ENCODE measurements around the gene ZFPM1. TPM values are rescaled to one million over a fixed set of nuclear protein-coding genes. Genes with fewer than 3 reads are reported as not detected.

ZFPM1 gene
- total RNA-seq, 1 donor from 2014 or later = 35.0 TPM

DNA sequence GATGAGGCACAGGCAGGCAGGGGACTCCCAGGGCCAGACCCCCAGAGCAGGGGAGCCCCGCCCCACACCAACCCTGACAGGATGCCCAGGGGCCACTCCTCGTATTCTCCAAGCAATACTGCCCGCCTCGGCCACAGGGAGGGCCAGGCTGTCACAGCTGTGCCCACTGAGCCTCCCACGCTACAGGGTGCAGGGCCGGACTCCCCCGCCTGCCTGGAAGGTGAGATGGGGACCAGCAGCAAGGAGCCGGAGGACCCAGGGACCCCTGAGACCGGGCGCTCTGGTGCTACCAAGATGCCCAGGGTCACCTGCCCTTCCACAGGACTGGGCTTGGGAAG lies 18.8 kb upstream of the ZFPM1 start:
- Mint-ChIP-seq H3K27me3 (no peaks in the 10 kb centered on the region), H3K36me3 (ENCODE audit: low read depth) (no peaks in the 10 kb centered on the region), H3K4me3 (no peak overlapping the region), H3K27ac (no peak overlapping the region), H3K9me3 (no peaks in the 10 kb centered on the region), H3K4me1 (peaks cover 9% of the 10 kb centered on the region)
- TF ChIP-seq, protein P1, sequence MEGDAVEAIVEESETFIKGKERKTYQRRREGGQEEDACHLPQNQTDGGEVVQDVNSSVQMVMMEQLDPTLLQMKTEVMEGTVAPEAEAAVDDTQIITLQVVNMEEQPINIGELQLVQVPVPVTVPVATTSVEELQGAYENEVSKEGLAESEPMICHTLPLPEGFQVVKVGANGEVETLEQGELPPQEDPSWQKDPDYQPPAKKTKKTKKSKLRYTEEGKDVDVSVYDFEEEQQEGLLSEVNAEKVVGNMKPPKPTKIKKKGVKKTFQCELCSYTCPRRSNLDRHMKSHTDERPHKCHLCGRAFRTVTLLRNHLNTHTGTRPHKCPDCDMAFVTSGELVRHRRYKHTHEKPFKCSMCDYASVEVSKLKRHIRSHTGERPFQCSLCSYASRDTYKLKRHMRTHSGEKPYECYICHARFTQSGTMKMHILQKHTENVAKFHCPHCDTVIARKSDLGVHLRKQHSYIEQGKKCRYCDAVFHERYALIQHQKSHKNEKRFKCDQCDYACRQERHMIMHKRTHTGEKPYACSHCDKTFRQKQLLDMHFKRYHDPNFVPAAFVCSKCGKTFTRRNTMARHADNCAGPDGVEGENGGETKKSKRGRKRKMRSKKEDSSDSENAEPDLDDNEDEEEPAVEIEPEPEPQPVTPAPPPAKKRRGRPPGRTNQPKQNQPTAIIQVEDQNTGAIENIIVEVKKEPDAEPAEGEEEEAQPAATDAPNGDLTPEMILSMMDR (IDR thresholded peaks at IDR 0.05) = no peak
- ATAC-seq (ENCODE audit: low read depth) (no peak), DNase-seq (no peak)
- POLR2A ChIA-PET = no interaction called here
- CTCF ChIA-PET = no interaction called here
- intact Hi-C loops (cut with micrococcal nuclease) = loop anchor here (10.0 kb wide), 1 partner anchor 240 kb away; no protein-coding TSS in a partner anchor

DNA sequence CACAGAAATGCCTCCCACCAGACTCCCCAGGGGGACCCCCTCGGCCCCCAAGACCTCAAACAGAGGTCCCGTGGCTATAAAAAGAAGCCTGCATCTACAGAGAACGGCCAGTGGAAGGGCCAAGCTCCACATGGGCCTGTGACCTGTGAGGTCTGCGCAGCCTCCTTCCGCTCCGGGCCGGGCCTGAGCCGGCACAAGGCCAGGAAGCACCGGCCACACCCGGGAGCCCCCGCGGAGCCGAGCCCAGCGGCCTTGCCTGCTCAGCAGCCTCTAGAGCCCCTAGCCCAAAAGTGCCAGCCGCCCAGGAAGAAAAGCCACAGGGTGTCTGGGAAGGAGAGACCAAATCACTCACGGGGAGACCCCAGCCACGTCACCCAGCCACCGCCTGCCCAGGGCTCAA lies 18.3 kb upstream of the ZFPM1 start:
- TF ChIP-seq, protein P1 (IDR thresholded peaks at IDR 0.05) = no peak
- ChIA-PET CTCF (interaction anchor here (1.3 kb wide), 1 partner anchor 102 kb away, joined by 4 read pairs; no protein-coding TSS in a partner anchor), POLR2A (no interaction called here)
- no peaks in the 10 kb centered on the region for H3K27me3 Mint-ChIP-seq
- H3K36me3 Mint-ChIP-seq (ENCODE audit: low read depth) = no peaks in the 10 kb centered on the region
- intact Hi-C loops (cut with micrococcal nuclease) = loop anchor here (5.0 to 10.0 kb wide), 3 partner anchors 240 to 562 kb away; no protein-coding TSS in a partner anchor
- no peak overlapping the region for H3K27ac Mint-ChIP-seq
- ATAC-seq (ENCODE audit: low read depth) = no peak
- H3K9me3 Mint-ChIP-seq = no peaks in the 10 kb centered on the region
- no peak for DNase-seq
- H3K4me3 Mint-ChIP-seq = no peak overlapping the region
- H3K4me1 Mint-ChIP-seq = peaks cover 8% of the 10 kb centered on the region

DNA sequence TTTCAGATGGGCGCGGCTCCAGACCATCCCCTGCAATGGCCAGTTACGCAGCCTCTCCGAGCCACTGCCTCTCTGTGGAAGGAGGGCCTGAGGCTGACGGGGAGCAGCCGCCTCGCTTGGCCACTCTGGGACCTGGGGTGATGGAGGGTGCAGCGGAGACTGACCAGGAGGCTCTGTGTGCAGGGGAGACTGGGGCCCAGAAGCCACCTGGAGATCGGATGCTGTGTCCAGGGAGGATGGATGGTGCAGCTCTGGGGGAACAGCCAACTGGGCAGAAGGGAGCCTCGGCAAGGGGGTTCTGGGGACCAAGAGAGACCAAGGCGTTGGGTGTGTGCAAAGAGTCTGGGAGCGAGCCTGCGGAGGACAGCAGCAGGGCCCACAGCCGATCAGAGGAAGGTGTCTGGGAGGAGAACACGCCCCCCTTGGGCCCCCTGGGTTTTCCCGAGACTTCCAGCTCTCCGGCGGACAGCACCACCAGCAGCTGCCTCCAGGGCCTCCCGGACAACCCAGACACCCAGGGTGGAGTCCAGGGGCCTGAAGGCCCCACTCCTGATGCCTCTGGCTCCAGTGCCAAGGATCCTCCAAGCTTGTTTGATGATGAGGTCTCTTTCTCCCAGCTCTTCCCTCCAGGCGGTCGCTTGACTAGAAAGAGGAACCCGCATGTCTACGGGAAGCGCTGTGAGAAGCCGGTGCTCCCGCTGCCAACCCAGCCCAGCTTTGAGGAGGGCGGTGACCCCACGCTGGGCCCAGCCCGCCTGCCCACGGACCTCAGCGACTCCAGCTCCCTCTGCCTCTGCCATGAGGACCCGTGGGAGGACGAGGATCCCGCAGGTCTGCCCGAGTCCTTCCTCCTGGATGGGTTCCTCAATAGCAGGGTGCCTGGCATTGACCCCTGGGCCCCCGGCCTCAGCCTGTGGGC lies 17.4 kb upstream of the ZFPM1 start:
- no peak overlapping the region for H3K27ac Mint-ChIP-seq
- H3K4me3 Mint-ChIP-seq = no peak overlapping the region
- H3K27me3 Mint-ChIP-seq = no peaks in the 10 kb centered on the region
- no peaks in the 10 kb centered on the region for H3K36me3 Mint-ChIP-seq (ENCODE audit: low read depth)
- intact Hi-C loops (cut with micrococcal nuclease) = loop anchor here (5.0 to 10.0 kb wide), 3 partner anchors 241 to 563 kb away; no protein-coding TSS in a partner anchor
- ChIA-PET POLR2A (interaction anchor here (0.6 to 1.2 kb wide), 4 partner anchors 272 to 686 kb away, joined by 3 to 6 read pairs (median 4); no protein-coding TSS in a partner anchor), CTCF (interaction anchor here (0.9 to 1.3 kb wide), 4 partner anchors 101 to 657 kb away, joined by 3 to 4 read pairs (median 4); no protein-coding TSS in a partner anchor)
- H3K9me3 Mint-ChIP-seq = no peaks in the 10 kb centered on the region
- no peak for DNase-seq
- H3K4me1 Mint-ChIP-seq = peaks cover 6% of the 10 kb centered on the region
- no peak for ATAC-seq (ENCODE audit: low read depth)
- TF ChIP-seq, protein P1 (IDR thresholded peaks at IDR 0.05) = no peak

- H3K4me3 Mint-ChIP-seq = no peak overlapping the region
- TF ChIP-seq, protein P1 (IDR thresholded peaks at IDR 0.05) = no peak
- H3K4me1 Mint-ChIP-seq = no peaks in the 10 kb centered on the region
- ChIA-PET POLR2A (interaction anchor here (1.0 kb wide), 1 partner anchor 658 kb away, joined by 3 read pairs; no protein-coding TSS in a partner anchor), CTCF (interaction anchor here (1.1 to 1.8 kb wide), 5 partner anchors 11 to 512 kb away, joined by 4 to 5 read pairs (median 4); no protein-coding TSS in a partner anchor)
- DNase-seq (no peak), ATAC-seq (ENCODE audit: low read depth) (no peak)
- no peaks in the 10 kb centered on the region for H3K36me3 Mint-ChIP-seq (ENCODE audit: low read depth)
- no peaks in the 10 kb centered on the region for H3K9me3 Mint-ChIP-seq
- H3K27ac Mint-ChIP-seq = no peak overlapping the region
- H3K27me3 Mint-ChIP-seq = no peaks in the 10 kb centered on the region
- intact Hi-C loops (cut with micrococcal nuclease) = loop anchor here (1.0 to 10.0 kb wide), 5 partner anchors 242 to 658 kb away; no protein-coding TSS in a partner anchor
These were observed 16.3 kb upstream of the ZFPM1 start for GRCh38 chr16:88436796-88437195.
